Bronchial epithelial cell (primary cell): ENCODE results near the gene RGS19. TPM values are rescaled to one million over a fixed set of nuclear protein-coding genes. Genes with fewer than 3 reads are reported as not detected.

Experiments used
- DNase-seq: peaks from one replicate; pipeline ENCODE4 v3.0.0-alpha.2; 2010; ENCODE audit warnings: low read depth
- FAIRE-seq: peaks from 2 replicates; lab custom pipeline; 2011; peaks lifted over from hg19 to GRCh38; lab: Jason Lieb, UNC
- H3K27me3 ChIP-seq: 2 replicates; pipeline ENCODE4 v1.5.1; 2011; ENCODE audit warnings: low read length; ENCODE audit not compliant: control insufficient read depth, insufficient read depth
- H3K36me3 ChIP-seq: 2 replicates; pipeline ENCODE4 v1.5.1; 2011; ENCODE audit warnings: low read length; ENCODE audit not compliant: control insufficient read depth, insufficient read depth
- H3K4me3 ChIP-seq: 2 replicates; pipeline ENCODE4 v1.5.1; 2011; ENCODE audit warnings: mild to moderate bottlenecking, low read depth, low read length, control low read depth
- total RNA-seq: library from RNA; depleted of rRNA; stranded (reverse); fragments of >200 nt; gene quantifications from 2 replicates; pipeline ENCODE4 v1.2.1, GENCODE V29; 2014
- TF ChIP-seq, protein P1 (sequence below): IDR thresholded peaks from 2 replicates; pipeline ENCODE4 v1.5.1; 2011; ENCODE audit warnings: mild to moderate bottlenecking, moderate library complexity, low read length, control low read depth, inconsistent platforms; ENCODE audit not compliant: insufficient read depth, severe bottlenecking

The RGS19 gene
- total RNA-seq, 1 donor from 2014 or later = 6.1 TPM

DNA sequence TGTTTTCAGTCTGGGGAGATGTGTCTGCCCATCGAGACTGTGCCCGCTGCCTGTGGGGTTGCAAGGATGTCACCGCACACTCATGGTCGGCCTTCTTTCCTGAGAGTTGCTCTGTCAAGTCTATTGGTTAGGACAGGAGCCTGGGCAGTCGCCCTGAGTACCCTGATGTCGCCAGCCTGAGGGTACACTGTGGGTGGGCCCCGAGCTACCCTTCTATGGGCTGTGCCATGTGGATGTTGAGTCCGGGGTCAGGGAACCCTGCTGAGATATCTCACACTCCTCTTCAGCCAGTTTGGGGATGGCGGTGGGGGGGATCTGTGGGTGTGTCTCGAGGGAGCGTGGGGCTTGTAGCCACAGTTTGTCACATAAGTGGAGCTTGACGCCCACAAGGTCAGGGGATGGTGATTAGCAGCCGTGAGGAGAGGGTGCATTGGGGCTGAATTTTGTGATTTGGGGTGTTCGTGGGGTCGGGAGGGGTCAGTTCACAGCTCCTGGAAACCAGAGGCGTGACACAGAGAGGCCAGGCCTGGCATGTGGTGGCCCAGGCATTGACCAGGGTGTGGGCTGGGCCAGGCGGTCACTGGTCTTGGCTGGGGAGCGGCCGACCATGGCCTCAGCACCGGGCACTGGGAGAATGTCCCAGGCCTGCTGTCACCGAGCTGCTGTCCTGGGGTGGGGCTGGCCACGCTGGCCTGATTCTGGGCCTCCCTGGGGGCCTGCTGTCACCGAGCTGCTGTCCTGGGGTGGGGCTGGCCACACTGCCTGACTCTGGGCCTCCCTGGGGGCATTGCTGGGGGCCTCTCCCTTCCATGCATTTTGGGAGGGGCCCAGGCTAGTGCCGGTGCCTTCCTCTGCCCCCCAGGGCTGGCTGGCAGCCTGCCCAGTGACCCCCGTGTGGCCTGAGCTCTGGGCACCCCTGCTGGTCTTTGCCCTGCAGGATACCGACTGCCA lies 29.7 kb upstream of the RGS19 start:
- DNase-seq (no peak), FAIRE-seq (no peak)
- Histone ChIP-seq H3K36me3 (no peaks in the 10 kb centered on the region), H3K27me3 (peaks cover 5% of the 10 kb centered on the region), H3K4me3 (no peak overlapping the region)
- TF ChIP-seq, protein P1, sequence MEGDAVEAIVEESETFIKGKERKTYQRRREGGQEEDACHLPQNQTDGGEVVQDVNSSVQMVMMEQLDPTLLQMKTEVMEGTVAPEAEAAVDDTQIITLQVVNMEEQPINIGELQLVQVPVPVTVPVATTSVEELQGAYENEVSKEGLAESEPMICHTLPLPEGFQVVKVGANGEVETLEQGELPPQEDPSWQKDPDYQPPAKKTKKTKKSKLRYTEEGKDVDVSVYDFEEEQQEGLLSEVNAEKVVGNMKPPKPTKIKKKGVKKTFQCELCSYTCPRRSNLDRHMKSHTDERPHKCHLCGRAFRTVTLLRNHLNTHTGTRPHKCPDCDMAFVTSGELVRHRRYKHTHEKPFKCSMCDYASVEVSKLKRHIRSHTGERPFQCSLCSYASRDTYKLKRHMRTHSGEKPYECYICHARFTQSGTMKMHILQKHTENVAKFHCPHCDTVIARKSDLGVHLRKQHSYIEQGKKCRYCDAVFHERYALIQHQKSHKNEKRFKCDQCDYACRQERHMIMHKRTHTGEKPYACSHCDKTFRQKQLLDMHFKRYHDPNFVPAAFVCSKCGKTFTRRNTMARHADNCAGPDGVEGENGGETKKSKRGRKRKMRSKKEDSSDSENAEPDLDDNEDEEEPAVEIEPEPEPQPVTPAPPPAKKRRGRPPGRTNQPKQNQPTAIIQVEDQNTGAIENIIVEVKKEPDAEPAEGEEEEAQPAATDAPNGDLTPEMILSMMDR = no peak

DNA sequence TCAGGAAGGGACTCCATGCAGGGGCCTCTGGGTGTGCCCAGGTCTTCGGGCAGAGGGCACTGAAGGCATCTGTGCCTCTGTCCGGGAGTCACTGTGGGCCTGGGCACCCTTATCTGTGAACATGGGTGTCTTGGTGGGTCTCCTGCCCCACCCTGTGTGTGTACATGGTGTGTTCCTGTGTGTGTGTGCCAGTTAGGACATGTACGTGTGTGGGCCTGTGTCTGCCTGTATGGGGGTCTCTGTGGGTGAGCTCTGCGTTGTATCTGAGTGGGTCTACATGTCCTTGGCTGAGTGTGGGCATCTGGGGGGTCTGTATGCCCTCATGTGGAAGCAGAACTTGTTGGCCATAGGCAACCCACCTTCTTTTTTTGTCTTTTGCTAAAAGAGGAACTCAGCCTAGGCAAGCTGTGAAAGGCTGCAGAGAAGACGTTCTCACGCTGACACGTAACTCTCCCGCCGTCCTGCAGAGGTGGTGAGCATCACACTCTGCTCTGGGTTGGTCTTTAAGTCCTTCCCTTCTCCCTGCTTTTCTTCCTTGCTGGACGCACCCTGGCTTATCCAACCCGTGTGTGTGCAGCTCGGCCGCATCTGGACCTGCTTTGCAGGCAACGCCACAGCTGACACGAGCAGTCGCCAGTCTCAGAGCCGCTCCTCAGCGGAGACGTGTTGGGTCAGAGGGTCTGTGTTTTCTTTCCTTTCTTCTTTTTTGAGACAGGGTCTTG lies 28.6 kb upstream of the RGS19 start:
- FAIRE-seq (no peak), DNase-seq (no peak)
- Histone ChIP-seq H3K36me3 (no peaks in the 10 kb centered on the region), H3K27me3 (peaks cover 7% of the 10 kb centered on the region), H3K4me3 (no peak overlapping the region)
- TF ChIP-seq, protein P1 = no peak

DNA sequence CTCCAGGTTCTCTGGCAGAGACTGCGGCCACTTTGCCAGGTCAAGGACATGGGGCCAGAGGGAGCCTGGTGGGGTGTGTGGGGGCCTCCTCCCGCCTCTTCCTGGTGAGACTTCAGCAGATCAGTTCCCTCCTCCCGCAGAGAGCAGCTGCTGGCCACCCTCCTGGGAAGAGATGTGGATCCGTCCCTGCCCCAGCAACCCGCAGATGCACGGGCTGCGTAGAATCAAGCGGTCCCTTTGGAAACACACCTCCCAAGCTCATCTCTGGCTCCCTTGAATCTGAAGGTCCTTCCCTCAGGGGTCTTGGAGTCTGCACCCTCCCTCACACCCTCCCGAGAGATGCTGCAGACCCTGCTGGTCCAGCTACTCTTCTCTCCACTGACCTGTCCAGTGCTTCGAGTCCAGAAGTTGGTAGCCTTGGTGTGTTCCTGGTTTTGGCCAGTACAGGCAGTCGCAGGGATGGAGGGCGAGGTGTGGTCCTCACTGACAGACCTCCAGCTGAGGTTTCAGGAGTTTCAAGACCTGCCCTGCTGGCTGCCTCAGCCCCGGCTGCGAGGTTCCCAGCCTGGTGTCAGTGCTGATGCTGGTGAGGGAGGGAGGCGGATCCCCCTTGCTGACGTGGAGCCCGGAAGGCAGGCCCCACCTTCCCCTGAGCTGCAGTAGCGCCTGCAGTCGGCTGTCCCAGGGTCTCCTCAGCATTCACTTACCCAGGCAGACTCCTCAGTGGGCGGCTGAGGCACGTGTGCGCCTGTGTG lies 27.8 kb upstream of the RGS19 start, which contains the start of gene NPBWR2:
Gene NPBWR2 (minus strand): TSS at position 585 of the 755 bp plus-strand sequence. CDS start 734 bp downstream, outside the sequence.
- Histone ChIP-seq H3K36me3 (no peaks in the 10 kb centered on the region), H3K27me3 (peaks cover 13% of the 10 kb centered on the region), H3K4me3 (no peak within 1 kb of the TSS)
- TF ChIP-seq, protein P1 = no peak
- FAIRE-seq = no peak
- no peak for DNase-seq

DNA sequence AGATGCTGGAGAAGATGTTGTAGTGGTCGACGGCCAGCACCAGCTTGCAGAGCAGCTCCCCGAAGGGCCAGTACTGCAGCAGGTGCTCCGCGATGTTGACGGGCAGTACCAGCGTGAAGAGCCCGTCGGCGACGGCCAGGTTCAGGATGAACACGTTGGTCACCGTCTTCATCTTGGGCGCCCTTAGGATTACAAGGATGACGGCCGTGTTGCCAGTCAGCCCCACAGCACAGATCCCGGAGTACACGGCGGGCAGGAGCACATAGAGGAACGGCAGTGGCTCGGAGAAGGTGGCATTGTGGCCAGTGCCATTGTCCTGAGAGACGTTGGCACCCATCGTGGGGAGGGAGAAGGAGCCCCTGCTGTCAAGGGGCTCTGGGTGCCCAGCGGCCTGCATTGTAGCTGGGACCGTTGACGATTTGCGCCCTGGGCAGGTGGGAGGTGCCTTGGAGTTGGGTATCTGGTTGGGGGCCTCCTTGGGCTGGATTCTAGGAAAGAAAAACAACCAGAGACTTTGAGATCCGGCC lies 27.2 kb upstream of the RGS19 start:
- DNase-seq = no peak
- Histone ChIP-seq H3K4me3 (no peak overlapping the region), H3K27me3 (peaks cover 16% of the 10 kb centered on the region), H3K36me3 (no peaks in the 10 kb centered on the region)
- TF ChIP-seq, protein P1 = no peak
- FAIRE-seq = no peak

DNA sequence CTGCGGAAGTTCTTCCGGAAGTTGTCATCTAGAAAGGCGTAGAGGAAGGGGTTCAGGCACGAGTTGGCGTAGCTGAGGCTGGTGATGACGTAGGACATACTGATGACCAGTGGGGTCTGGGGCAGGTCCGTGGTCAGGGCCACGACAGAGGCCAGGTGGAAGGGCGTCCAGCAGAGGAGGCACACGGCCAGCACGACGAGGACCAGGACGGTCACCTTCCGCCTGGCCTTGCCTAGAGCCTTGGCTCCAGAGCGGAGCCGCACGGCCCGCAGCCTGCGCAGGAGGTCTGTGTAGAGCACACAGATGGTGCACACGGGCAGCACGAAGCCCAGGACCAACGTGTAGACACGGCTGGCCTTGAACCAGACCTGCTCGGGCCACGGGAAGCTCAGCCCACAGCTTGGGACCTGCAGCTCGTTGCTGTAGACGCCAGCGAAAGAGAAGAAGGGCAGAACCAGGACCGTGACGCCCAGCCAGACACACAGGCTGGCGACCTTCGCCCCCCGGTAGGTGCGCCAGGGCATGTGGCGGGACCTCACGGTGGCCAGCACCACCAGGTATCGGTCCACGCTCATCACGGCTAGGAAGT lies 26.6 kb upstream of the RGS19 start:
- Histone ChIP-seq H3K36me3 (no peaks in the 10 kb centered on the region), H3K27me3 (peaks cover 19% of the 10 kb centered on the region), H3K4me3 (no peak overlapping the region)
- DNase-seq (no peak), FAIRE-seq (no peak)
- TF ChIP-seq, protein P1 = no peak
